Natural killer cell (primary cell): ENCODE results near the gene DHX58. TPM values are rescaled to one million over a fixed set of nuclear protein-coding genes. Genes with fewer than 3 reads are reported as not detected.
"Not testable (repeated sequence)": the region's sequence is repeated elsewhere in the genome, so short reads cannot be mapped to it uniquely, and the experiment has no call there.

ENCODE experiments used
- ATAC-seq, 3 donors: fragments of 150-1000 bp in 2 of 3; fragments of 200-7000 bp in 1 of 3; cut with Tn5 transposase; 1 replicate in 1 of 3; 2 replicates in 2 of 3; pipeline ENCODE4 v1.10.0; 2021; ENCODE audit warnings: mild to moderate bottlenecking in 2 of 3, moderate library complexity in 2 of 3
- DNase-seq, 2 donors: peaks; one replicate each; pipeline versions ENCODE4 v3.0.0 to v3.0.0-alpha.2; 2013 to 2021; ENCODE audit warnings: mixed read lengths in 1 of 2
- H3K27ac ChIP-seq: one replicate; pipeline ENCODE4 v1.5.1; 2013; ENCODE audit warnings: mild to moderate bottlenecking, low read length
- H3K27me3 ChIP-seq: one replicate; pipeline ENCODE4 v1.6.1; 2013; ENCODE audit warnings: low read length; ENCODE audit not compliant: control insufficient read depth, insufficient read depth
- H3K36me3 ChIP-seq: one replicate; pipeline ENCODE4 v1.6.1; 2013; ENCODE audit warnings: low read length; ENCODE audit not compliant: control insufficient read depth, insufficient read depth
- H3K4me1 ChIP-seq: one replicate; pipeline ENCODE4 v1.6.1; 2013; ENCODE audit warnings: low read length; ENCODE audit not compliant: control insufficient read depth, insufficient read depth
- H3K4me3 ChIP-seq: one replicate; pipeline ENCODE4 v1.5.1; 2013; ENCODE audit warnings: low read length
- H3K9me3 ChIP-seq: one replicate; pipeline ENCODE4 v1.6.1; 2013; ENCODE audit warnings: low read length; ENCODE audit not compliant: control insufficient read depth, insufficient read depth
- H3K27ac Mint-ChIP-seq, 2 donors: one replicate each; pipeline ENCODE4 v1.8.0; 2022; ENCODE audit warnings: mild to moderate bottlenecking in 2 of 2, mixed read lengths in 2 of 2, moderate library complexity in 1 of 2
- H3K27me3 Mint-ChIP-seq, 2 donors: one replicate each; pipeline ENCODE4 v1.8.0; 2022; ENCODE audit warnings: low read depth in 2 of 2, mixed read lengths in 2 of 2
- H3K36me3 Mint-ChIP-seq: one replicate; pipeline ENCODE4 v1.8.0; 2022; ENCODE audit warnings: mixed read lengths
- H3K4me1 Mint-ChIP-seq, 2 donors: one replicate each; pipeline ENCODE4 v1.8.0; 2022; ENCODE audit warnings: mixed read lengths in 2 of 2
- H3K4me3 Mint-ChIP-seq: one replicate; pipeline ENCODE4 v1.8.0; 2022; ENCODE audit warnings: mild to moderate bottlenecking, moderate library complexity, mixed read lengths
- H3K9me3 Mint-ChIP-seq, 2 donors: one replicate each; pipeline ENCODE4 v1.8.0; 2022; ENCODE audit warnings: mixed read lengths in 2 of 2
- WGBS: methylation state at CpG from one replicate; pipeline ENCODE4 v1.1.7; 2013; ENCODE audit warnings: missing lambda C conversion rate; ENCODE audit not compliant: insufficient coverage; 5-methylcytosine and 5-hydroxymethylcytosine counted together
- intact Hi-C: fragments of 100-400 bp; cut with micrococcal nuclease; formaldehyde crosslinking; loops from one replicate; pipeline ENCODE4 v1.14.2; 2022
- total RNA-seq, 4 donors: library from RNA; stranded (reverse); fragments of 120-200 nt in 1 of 4; gene quantifications; one replicate each; pipeline versions ENCODE4 v1.2.3 to v1.2.4, GENCODE V29; 2013 to 2022
- TF ChIP-seq, protein P1 (sequence below): fragments of 200-600 bp; IDR thresholded peaks from one replicate; pipeline ENCODE4 v1.8.0; 2022; ENCODE audit warnings: antibody characterized with exemption

Gene DHX58
- total RNA-seq, 3 donors from 2014 or later (not counting 1 experiment from before 2014, with no cell fraction given) = 22.0 to 29.0 (median 24.5) TPM

DNA sequence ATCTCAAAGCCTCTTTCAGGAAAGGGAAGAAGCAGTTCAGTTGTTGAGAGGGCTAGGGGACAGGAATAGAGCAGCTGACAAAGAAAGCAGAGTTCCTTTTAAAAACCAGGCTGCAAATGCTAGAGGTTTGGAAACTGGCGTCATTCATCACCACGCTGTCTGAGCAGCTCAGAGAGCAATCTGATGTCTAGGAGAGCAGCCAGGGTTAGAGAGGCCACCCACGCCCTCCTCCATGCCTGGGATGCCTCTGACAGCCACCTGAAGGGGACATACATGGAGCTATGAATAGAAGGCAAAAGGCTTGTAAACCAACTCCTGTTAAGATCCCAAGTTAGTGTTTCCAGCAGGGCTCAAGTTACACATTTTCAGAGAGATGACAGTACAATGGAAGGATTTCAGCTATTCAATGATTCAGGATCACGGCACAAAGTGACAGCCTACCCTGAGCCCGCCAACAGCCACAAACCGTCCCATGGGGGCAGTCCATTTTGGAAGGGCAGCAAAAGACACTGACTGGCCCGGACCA lies 29.9 kb upstream of the DHX58 start:
- Histone ChIP-seq H3K36me3 (peaks cover 21% of the 10 kb centered on the region), H3K4me1 (peaks cover 3% of the 10 kb centered on the region), H3K27me3 (no peaks in the 10 kb centered on the region), H3K4me3 (no peak overlapping the region), H3K27ac (no peak overlapping the region), H3K9me3 (no peaks in the 10 kb centered on the region)
- Mint-ChIP-seq H3K27me3 (no peaks in the 10 kb centered on the region), H3K27ac (no peak overlapping the region), H3K4me3 (no peak overlapping the region), H3K4me1 (peaks cover 30 to 49% of the 10 kb centered on the region in 2 donors), H3K9me3 (no peaks in the 10 kb centered on the region), H3K36me3 (no peaks in the 10 kb centered on the region)
- intact Hi-C loops = no loop called here
- TF ChIP-seq, protein P1, sequence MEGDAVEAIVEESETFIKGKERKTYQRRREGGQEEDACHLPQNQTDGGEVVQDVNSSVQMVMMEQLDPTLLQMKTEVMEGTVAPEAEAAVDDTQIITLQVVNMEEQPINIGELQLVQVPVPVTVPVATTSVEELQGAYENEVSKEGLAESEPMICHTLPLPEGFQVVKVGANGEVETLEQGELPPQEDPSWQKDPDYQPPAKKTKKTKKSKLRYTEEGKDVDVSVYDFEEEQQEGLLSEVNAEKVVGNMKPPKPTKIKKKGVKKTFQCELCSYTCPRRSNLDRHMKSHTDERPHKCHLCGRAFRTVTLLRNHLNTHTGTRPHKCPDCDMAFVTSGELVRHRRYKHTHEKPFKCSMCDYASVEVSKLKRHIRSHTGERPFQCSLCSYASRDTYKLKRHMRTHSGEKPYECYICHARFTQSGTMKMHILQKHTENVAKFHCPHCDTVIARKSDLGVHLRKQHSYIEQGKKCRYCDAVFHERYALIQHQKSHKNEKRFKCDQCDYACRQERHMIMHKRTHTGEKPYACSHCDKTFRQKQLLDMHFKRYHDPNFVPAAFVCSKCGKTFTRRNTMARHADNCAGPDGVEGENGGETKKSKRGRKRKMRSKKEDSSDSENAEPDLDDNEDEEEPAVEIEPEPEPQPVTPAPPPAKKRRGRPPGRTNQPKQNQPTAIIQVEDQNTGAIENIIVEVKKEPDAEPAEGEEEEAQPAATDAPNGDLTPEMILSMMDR = no peak
- ATAC-seq (no peak), DNase-seq (no peak)
- WGBS = 97% methylated on average over 7 of the region's 7 CpGs

DNA sequence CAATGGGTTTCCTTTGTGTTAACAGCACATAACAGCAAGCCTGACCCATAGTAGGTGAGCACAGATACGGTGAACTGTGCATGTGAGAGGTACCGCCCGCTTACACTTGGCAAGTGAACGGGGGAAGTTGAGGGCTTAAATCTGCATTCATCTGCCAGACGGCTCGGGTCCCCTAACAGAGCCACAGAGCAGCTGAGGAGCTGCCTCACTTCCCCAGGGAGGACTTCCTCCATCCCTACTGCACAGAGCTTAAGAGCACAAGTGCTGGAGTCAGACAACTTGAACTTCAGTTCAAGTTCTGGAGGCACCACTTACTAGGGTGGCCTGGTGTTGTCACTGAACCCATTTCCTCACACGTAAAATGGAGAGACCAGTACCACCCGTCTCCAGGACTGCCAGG lies 28.9 kb upstream of the DHX58 start:
- Mint-ChIP-seq H3K27me3 (no peaks in the 10 kb centered on the region), H3K36me3 (no peaks in the 10 kb centered on the region), H3K4me3 (no peak overlapping the region), H3K9me3 (no peaks in the 10 kb centered on the region), H3K4me1 (peaks cover 28 to 44% of the 10 kb centered on the region in 2 donors), H3K27ac (peak overlapping the region in 1 of 2 donors; percentile 18)
- Histone ChIP-seq H3K36me3 (peaks cover 18% of the 10 kb centered on the region), H3K27ac (no peak overlapping the region), H3K27me3 (no peaks in the 10 kb centered on the region), H3K4me3 (no peak overlapping the region), H3K9me3 (no peaks in the 10 kb centered on the region), H3K4me1 (peaks cover 3% of the 10 kb centered on the region)
- TF ChIP-seq, protein P1 = no peak
- intact Hi-C loops = no loop called here
- WGBS = 81% methylated on average over 8 of the region's 8 CpGs
- DNase-seq (no peak), ATAC-seq (no peak)

DNA sequence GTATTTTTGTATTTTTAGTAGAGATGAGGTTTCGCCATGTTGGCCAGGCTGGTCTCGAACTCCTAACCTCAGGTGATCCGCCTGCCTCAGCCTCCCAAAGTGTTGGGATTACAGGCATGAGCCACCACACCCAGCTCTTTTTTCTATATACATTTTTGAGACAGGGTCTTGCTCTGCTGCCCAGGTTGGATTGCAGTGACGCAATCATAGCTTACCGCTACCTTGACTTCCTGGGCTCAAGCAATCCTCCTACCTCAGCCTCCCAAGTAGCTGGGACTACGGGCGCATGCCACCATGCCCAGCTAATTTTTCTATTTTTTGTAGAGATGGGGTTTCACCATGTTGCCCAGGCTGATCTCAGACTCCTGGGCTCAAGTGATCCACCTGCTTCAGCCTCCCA lies 28.2 kb upstream of the DHX58 start:
- peak overlapping the region in 1 of 2 donors; percentile 18 for H3K27ac Mint-ChIP-seq
- H3K27me3 Mint-ChIP-seq, H3K4me1 ChIP-seq, H3K4me3 ChIP-seq, H3K9me3 ChIP-seq, intact Hi-C loops, H3K36me3 Mint-ChIP-seq, H3K9me3 Mint-ChIP-seq, H3K4me3 Mint-ChIP-seq, ATAC-seq, H3K27me3 ChIP-seq, DNase-seq, H3K27ac ChIP-seq: not testable (repeated sequence)
- 100% methylated on average over 7 of the region's 7 CpGs for WGBS
- H3K36me3 ChIP-seq = peaks cover 23% of the 10 kb centered on the region
- H3K4me1 Mint-ChIP-seq = peaks cover 35 to 46% of the 10 kb centered on the region in 2 donors

DNA sequence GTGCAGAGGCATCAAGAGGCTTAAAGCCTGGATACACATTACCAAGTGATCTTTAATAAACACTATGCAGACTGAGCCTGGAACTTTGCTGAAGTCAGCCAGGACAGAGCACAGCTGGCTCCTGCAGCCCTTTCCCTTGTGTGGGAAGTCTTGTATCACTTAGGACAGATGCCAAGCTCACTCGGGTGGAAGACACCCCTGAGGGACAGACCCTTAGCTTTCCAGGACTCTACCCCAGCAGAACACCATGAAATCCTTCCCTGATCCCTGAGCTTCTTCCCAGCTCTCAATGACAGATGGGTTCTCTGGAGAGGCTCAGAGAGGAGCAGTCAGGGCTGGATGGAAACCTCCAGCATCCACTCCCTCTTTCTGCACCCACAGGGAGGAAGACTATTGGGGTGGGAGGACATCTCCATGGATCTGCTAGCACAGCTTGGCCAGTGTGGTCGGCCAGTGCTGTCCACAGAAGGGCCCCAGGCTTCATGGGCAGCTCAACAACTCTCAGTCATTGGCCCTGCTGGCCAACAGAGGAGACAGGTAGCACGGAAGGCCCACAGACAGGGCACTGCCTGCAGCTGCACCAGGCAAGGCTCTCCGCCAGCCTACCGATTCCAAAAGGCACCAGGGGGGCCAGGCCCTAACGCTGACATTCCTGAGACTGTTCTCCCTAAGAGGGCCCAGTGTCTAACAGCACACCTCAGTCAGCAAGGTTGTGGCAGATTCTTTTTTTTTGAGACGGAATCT lies 26.4 kb upstream of the DHX58 start:
- no peak overlapping the region for H3K4me3 ChIP-seq
- TF ChIP-seq, protein P1 = no peak
- H3K27me3 ChIP-seq = no peaks in the 10 kb centered on the region
- 95% methylated on average over 7 of the region's 7 CpGs for WGBS
- peaks cover 26% of the 10 kb centered on the region for H3K36me3 ChIP-seq
- H3K27ac Mint-ChIP-seq = no peak overlapping the region
- no peaks in the 10 kb centered on the region for H3K27me3 Mint-ChIP-seq
- no peak overlapping the region for H3K4me3 Mint-ChIP-seq
- ATAC-seq (no peak), DNase-seq (no peak)
- no peaks in the 10 kb centered on the region for H3K9me3 ChIP-seq
- peaks cover 39 to 59% of the 10 kb centered on the region in 2 donors for H3K4me1 Mint-ChIP-seq
- no peak overlapping the region for H3K27ac ChIP-seq
- no peaks in the 10 kb centered on the region for H3K9me3 Mint-ChIP-seq
- H3K4me1 ChIP-seq = peaks cover 20% of the 10 kb centered on the region
- no peaks in the 10 kb centered on the region for H3K36me3 Mint-ChIP-seq
- intact Hi-C loops = no loop called here
